LNCaP clone FGC (cell line): ENCODE data around the gene TENM3.

Source experiments
- DNase-seq: peaks from one replicate; pipeline ENCODE4 v3.0.0-alpha.2; 2011; ENCODE audit warnings: low read depth
- H3K4me3 ChIP-seq: 2 replicates; pipeline ENCODE4 v1.5.1; 2011; ENCODE audit warnings: mild to moderate bottlenecking, low read depth, low read length, control low read depth
- CTCF ChIP-seq: IDR thresholded peaks from 2 replicates; pipeline ENCODE4 v1.5.1; 2012; ENCODE audit warnings: mild to moderate bottlenecking; ENCODE audit not compliant: control insufficient read depth, insufficient read depth; ENCODE audit errors: extremely low read depth

Gene TENM3

DNA sequence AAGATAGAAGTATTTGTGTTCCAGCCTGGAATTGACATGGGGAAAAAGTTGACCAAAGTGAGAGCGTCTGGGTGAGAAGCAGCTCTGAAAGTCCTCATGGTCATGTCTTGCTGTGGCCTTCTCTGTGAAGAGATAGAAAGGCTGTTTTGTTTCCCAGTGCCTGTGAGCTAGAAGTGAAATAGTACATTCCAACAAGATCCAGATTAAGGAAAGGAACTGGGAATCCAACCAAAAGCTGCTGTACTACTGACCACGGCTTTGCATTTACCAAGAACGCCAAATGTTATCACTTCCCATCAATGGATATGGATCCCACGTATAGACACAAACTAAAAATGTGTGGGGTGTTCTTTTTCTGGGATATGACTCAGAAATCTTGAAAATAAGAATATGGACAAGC lies 51.2 kb downstream of the TENM3 start:
- H3K4me3 ChIP-seq, result no peak overlapping the region
- no peak for DNase-seq
- no peak for TF ChIP-seq CTCF

GRCh38 chr4:182297659-182298058 lies 54.5 kb downstream of the TENM3 start:
- H3K4me3 ChIP-seq, result no peak overlapping the region
- no peak for TF ChIP-seq CTCF
- no peak for DNase-seq

GRCh38 chr4:182301736-182302135 lies 58.5 kb downstream of the TENM3 start:
- H3K4me3 ChIP-seq, result no peak overlapping the region
- no peak for DNase-seq
- TF ChIP-seq CTCF, result no peak

DNA sequence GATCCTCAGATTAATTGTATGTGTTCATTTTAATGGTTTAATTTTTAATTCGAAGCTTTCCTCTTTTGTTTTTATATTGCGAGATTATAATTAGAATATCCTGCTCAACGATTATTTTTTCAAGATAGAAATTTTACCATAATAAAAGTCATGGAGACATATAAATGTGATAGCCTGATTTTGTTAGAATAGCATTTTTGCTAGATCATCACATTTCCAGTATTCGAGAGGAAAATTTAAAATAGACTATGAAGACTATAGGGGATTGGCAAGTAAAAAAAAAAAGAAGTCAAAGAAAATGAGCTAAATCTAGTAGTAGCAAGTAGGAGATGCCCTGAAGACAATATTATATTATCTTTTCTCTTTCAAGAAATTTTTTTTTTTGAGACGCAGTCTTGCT lies 60.6 kb downstream of the TENM3 start:
- no peak for TF ChIP-seq CTCF
- DNase-seq, result no peak
- H3K4me3 ChIP-seq, result no peak overlapping the region

GRCh38 chr4:182306792-182307507 lies 63.7 kb downstream of the TENM3 start:
- H3K4me3 ChIP-seq, result no peak overlapping the region
- no peak for DNase-seq
- TF ChIP-seq CTCF, result no peak

DNA sequence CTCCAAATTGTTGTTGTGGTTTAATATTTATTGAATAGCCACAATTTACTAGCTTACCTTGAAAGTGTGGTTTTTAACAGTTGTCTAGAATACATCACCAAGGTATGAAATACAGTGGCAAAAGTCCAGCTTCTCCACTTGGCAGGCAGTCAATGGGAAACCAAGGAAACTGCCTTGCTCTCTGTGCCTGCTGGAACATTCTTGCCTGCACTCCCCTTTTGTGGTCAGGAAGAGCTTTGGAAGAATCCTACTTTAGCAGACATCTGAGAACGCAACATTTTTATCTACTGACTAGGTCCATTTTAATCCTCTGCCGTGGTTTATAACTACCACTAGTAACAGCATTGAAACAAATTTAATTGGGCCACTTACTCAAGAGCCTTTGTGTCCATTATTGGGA lies 64.5 kb downstream of the TENM3 start:
- DNase-seq, result no peak
- no peak for TF ChIP-seq CTCF
- H3K4me3 ChIP-seq, result no peak overlapping the region

DNA sequence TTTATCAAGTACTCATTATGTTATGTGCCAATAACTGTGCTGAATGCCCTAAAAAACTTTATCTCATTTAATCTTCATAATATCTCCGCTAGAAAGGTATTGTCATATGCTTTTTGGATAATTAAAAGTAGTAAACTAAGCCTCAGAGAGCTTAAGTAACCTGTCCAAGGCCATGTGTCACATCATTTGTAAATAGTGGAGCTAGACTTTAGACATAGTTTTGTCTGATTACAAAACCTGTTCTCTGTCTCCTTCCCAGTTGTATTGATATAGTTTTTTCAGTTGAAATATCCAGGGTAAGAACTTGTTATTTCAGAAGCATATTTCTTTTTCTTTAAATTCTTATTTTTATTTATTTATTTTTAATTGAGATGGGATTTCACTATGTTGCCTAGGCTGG lies 66.7 kb downstream of the TENM3 start:
- H3K4me3 ChIP-seq, result no peak overlapping the region
- no peak for DNase-seq
- TF ChIP-seq CTCF, result no peak
